Small intestine (tissue), 7 donors: ENCODE measurements around the gene ALDOC. TPM values are rescaled to one million over a fixed set of nuclear protein-coding genes. Genes with fewer than 3 reads are reported as not detected.

Source experiments
- DNase-seq, 2 donors: peaks; one replicate each; pipeline versions ENCODE4 v3.0.0 to v3.0.0-alpha.2; 2013
- FAIRE-seq: peaks from 2 replicates; lab custom pipeline; 2012; peaks lifted over from hg19 to GRCh38; lab: Jason Lieb, UNC
- H3K27ac ChIP-seq, 3 donors: one replicate each; pipeline ENCODE4 v1.5.1; 2013; ENCODE audit warnings: low read length in 2 of 3, mild to moderate bottlenecking in 2 of 3, control low read depth in 1 of 3, inconsistent platforms in 1 of 3, low read depth in 1 of 3, moderate library complexity in 1 of 3
- H3K27me3 ChIP-seq, 3 donors: one replicate each; pipeline ENCODE4 v1.6.1; 2013; ENCODE audit warnings: low read length in 3 of 3, inconsistent platforms in 1 of 3; ENCODE audit not compliant: control insufficient read depth in 3 of 3, insufficient read depth in 3 of 3
- H3K36me3 ChIP-seq, 3 donors: one replicate each; pipeline ENCODE4 v1.6.1; 2013; ENCODE audit warnings: low read length in 3 of 3, inconsistent platforms in 1 of 3, low read depth in 1 of 3, mild to moderate bottlenecking in 1 of 3, moderate library complexity in 1 of 3; ENCODE audit not compliant: control insufficient read depth in 3 of 3, insufficient read depth in 2 of 3
- H3K4me1 ChIP-seq, 3 donors: one replicate each; pipeline ENCODE4 v1.6.1; 2013; ENCODE audit warnings: low read length in 2 of 3, inconsistent platforms in 1 of 3, low read depth in 1 of 3, mild to moderate bottlenecking in 1 of 3, moderate library complexity in 1 of 3; ENCODE audit not compliant: control insufficient read depth in 3 of 3, insufficient read depth in 2 of 3
- H3K4me3 ChIP-seq, 3 donors: one replicate each; pipeline ENCODE4 v1.5.1; 2013; ENCODE audit warnings: low read length in 3 of 3, control low read depth in 1 of 3, inconsistent platforms in 1 of 3, low read depth in 1 of 3, mild to moderate bottlenecking in 1 of 3, moderate library complexity in 1 of 3
- H3K9me3 ChIP-seq, 2 donors: one replicate each; pipeline ENCODE4 v1.6.1; 2013; ENCODE audit warnings: low read depth in 1 of 2, low read length in 1 of 2; ENCODE audit not compliant: control insufficient read depth in 2 of 2, insufficient read depth in 1 of 2
- WGBS, 3 donors: extraction: QIAGEN DNeasy Blood & Tissue Kit; methylation state at CpG; one replicate each; pipeline ENCODE4 v1.1.7; 2013; 5-methylcytosine and 5-hydroxymethylcytosine counted together
- polyA plus RNA-seq, 4 donors: library from polyadenylated mRNA; stranded (reverse) in 3 of 4; unstranded in 1 of 4; fragments of 200-250 nt in 3 of 4; fragments of 120-200 nt in 1 of 4; gene quantifications; one replicate each; pipeline versions ENCODE4 v1.2.1 to v1.2.3, GENCODE V29; 2013
- donor health status: healthy with polysubstance abuse.
- donor health status: control.
- donor health status: control.
- donor health status: Bipolar disorder and iron deficiency.
- donor health status: healthy.

The ALDOC gene
- polyA plus RNA-seq, 4 donors = 27.6 to 85.0 (median 42.9) TPM

DNA sequence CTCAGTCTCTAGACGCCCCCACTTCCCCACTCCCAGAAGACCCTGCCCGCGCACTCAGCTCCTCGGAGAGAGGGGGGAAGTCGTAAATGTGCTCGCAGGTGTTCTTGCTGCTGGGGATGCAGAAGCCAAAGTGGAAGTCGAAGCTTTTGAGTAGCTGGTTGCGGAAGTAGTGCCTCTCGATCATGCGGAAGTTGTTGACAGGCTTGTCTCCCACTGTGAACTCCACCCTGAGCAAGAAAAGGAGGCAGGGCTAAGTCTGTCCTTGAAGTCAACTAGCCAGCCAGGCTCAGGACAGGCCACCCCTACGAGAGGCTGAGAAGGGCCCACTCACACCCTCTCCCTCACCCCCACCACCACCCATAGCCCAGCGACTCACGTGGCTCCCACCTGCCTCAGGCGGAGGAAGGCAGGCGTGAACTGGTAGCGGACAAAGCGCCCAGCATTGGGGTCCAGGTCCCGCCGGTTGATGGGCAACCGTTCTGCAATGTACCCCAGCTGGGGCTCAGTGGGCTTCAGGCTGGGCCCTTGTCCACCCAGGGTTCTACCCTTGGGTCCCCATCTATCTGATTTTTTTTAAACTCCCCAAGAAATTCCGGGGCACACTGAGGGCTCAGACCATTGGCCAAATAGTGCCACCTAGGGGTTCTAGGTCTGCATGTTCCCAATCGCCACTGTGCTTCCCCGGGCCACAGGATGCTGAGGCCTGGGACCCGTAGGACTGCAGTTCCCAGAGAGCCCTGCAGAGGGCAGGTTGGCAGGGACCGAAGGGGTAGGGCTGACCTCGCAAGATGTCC, 28.9 kb downstream of the ALDOC start:
- H3K9me3 ChIP-seq = no peaks in the 10 kb centered on the region
- H3K27me3 ChIP-seq = no peaks in the 10 kb centered on the region
- 65 to 70% (median 67%) methylated on average over 25 to 26 of the region's 26 CpGs for WGBS, 3 donors
- peak overlapping the region in 2 of 3 donors; percentile 30 to 52 for H3K27ac ChIP-seq
- H3K4me1 ChIP-seq = peaks cover 0 to 34% (median 0%) of the 10 kb centered on the region in 3 donors
- DNase-seq (peak; percentile 71 to 79), FAIRE-seq (no peak)
- H3K36me3 ChIP-seq = peaks cover 0 to 43% (median 0%) of the 10 kb centered on the region in 3 donors
- no peak overlapping the region for H3K4me3 ChIP-seq

- Histone ChIP-seq H3K27ac (peak overlapping the region in 1 of 3 donors; percentile 7), H3K4me1 (peaks cover 0 to 31% (median 0%) of the 10 kb centered on the region in 3 donors), H3K36me3 (peaks cover 0 to 42% (median 0%) of the 10 kb centered on the region in 3 donors), H3K9me3 (no peaks in the 10 kb centered on the region), H3K27me3 (no peaks in the 10 kb centered on the region), H3K4me3 (no peak overlapping the region)
- FAIRE-seq (no peak), DNase-seq (no peak)
- 82 to 88% (median 85%) methylated on average over 14 of the region's 14 CpGs for WGBS, 3 donors
Measured at GRCh38 chr17:28547096-28547622, 29.5 kb downstream of the ALDOC start.

DNA sequence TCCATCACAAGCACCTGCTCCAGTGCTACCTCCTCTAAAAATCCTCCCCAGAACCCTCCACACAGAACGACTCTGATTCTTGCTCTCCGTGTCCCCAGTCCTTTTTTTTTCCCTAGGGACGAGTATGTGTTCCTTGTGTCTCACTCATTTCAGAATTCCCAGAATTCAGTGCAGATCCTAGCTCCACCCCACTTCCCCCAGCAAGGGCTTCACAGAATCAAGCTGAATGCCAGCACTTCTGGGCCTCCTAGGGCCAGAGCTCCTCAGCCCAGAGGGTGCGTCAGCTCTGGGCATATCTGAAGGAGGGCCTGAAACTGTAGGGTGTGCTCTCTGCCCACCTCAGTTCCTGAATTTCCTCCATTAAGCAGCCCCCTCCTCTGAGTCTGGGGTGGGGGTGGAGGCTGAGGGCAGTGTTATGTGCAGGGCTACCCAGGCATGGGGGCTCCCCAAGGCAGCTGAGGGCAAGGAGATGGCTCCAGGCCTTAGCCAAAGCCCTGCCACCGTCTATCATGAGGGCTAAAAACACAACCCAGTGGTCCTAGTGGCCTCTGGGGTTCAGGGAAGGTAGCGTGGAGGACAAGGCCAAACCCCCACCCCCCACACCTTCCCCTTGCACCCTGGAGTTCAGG, 30.8 kb downstream of the ALDOC start:
- H3K36me3 ChIP-seq = peaks cover 0 to 41% (median 0%) of the 10 kb centered on the region in 3 donors
- H3K27me3 ChIP-seq = no peaks in the 10 kb centered on the region
- H3K27ac ChIP-seq = no peak overlapping the region
- no peak for DNase-seq
- peaks cover 0 to 25% (median 0%) of the 10 kb centered on the region in 3 donors for H3K4me1 ChIP-seq
- FAIRE-seq = no peak
- no peaks in the 10 kb centered on the region for H3K9me3 ChIP-seq
- WGBS, 3 donors = 67 to 80% (median 71%) methylated on average over 6 of the region's 6 CpGs
- no peak overlapping the region for H3K4me3 ChIP-seq

GRCh38 chr17:28545141-28545503, 31.6 kb downstream of the ALDOC start:
- WGBS, 3 donors = 73 to 87% (median 81%) methylated on average over 2 of the region's 2 CpGs
- Histone ChIP-seq H3K36me3 (peaks cover 0 to 38% (median 0%) of the 10 kb centered on the region in 3 donors), H3K27ac (no peak overlapping the region), H3K4me1 (peaks cover 0 to 17% (median 0%) of the 10 kb centered on the region in 3 donors), H3K4me3 (no peak overlapping the region), H3K27me3 (no peaks in the 10 kb centered on the region), H3K9me3 (no peaks in the 10 kb centered on the region)
- DNase-seq (no peak), FAIRE-seq (no peak)

GRCh38 chr17:28544402-28545140, 32.1 kb downstream of the ALDOC start:
- H3K27me3 ChIP-seq = no peaks in the 10 kb centered on the region
- H3K4me3 ChIP-seq = no peak overlapping the region
- H3K36me3 ChIP-seq = peaks cover 0 to 34% (median 0%) of the 10 kb centered on the region in 3 donors
- peaks cover 0 to 11% (median 0%) of the 10 kb centered on the region in 3 donors for H3K4me1 ChIP-seq
- H3K9me3 ChIP-seq = no peaks in the 10 kb centered on the region
- H3K27ac ChIP-seq = no peak overlapping the region
- no peak for FAIRE-seq
- no peak for DNase-seq
- 86 to 90% (median 89%) methylated on average over 4 of the region's 4 CpGs for WGBS, 3 donors

- Histone ChIP-seq H3K36me3 (peaks cover 0 to 5% (median 0%) of the 10 kb centered on the region in 3 donors), H3K9me3 (no peaks in the 10 kb centered on the region), H3K27me3 (no peaks in the 10 kb centered on the region), H3K27ac (no peak overlapping the region), H3K4me3 (no peak overlapping the region), H3K4me1 (no peaks in the 10 kb centered on the region)
- DNase-seq (no peak), FAIRE-seq (no peak)
- 82 to 88% (median 83%) methylated on average over 4 of the region's 4 CpGs for WGBS, 3 donors
Measured at GRCh38 chr17:28541439-28541838, 35.3 kb downstream of the ALDOC start.

DNA sequence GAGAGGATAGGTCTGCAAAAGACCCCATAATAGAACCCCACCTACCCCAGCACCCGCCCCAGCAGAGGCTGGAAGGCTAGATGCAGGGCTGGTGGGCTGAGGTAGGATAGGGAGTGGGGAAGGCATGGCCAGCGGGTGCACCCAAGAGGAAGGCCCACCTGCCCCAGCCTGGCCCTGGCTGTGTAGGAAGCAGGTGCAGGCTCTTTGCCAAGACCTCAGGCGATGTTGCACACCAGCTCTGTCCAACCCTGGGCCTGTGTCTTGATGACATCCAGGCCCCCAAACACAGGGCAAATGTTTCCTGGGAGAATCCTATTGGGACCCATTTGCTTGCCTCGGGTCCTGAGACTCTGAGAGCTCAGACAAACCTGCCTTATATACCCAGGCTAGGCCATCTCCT, 36.5 kb downstream of the ALDOC start:
- FAIRE-seq (no peak), DNase-seq (no peak)
- H3K27me3 ChIP-seq = no peaks in the 10 kb centered on the region
- no peak overlapping the region for H3K27ac ChIP-seq
- H3K4me1 ChIP-seq = no peaks in the 10 kb centered on the region
- H3K9me3 ChIP-seq = no peaks in the 10 kb centered on the region
- H3K36me3 ChIP-seq = no peaks in the 10 kb centered on the region
- 69 to 84% (median 79%) methylated on average over 4 of the region's 4 CpGs for WGBS, 3 donors
- no peak overlapping the region for H3K4me3 ChIP-seq

DNA sequence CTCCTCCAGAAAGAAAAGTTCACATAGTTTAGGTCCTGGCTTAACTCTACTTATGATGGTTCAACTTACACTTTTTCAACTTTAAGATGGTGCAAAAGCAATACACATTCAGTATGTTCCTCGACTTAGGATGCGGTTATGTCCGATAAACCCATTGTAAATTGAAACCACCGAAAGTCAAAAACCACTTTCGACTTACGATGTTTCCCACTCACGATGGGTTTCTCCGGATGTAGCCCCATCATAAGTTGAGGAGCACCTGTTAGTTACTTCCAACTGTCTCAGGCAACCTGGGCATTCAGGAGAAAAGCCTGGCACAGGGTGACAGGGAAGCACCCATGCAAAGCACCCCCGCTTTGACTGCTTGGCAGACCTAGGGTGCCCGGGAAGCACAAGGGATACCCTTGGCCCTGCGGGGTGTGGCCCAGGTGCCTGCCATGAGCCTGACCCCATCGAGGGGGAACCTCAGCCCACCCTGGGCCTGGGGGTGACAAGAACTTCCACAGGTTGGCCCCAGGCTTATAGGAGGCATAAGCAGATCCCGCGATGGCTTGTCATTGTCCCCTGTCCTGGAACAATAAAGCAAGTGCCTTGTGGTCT, 38.3 kb downstream of the ALDOC start:
- no peak for DNase-seq
- no peaks in the 10 kb centered on the region for H3K4me1 ChIP-seq
- no peaks in the 10 kb centered on the region for H3K9me3 ChIP-seq
- no peak overlapping the region for H3K27ac ChIP-seq
- no peak for FAIRE-seq
- 87 to 90% (median 89%) methylated on average over 14 of the region's 14 CpGs for WGBS, 3 donors
- no peak overlapping the region for H3K4me3 ChIP-seq
- no peaks in the 10 kb centered on the region for H3K36me3 ChIP-seq
- H3K27me3 ChIP-seq = no peaks in the 10 kb centered on the region
